Cardiac muscle cell (in vitro differentiated cells and primary cell): ENCODE results near the gene HIVEP3. TPM values are rescaled to one million over a fixed set of nuclear protein-coding genes. Genes with fewer than 3 reads are reported as not detected.

Experiments
- DNase-seq, 2 donors: peaks; one replicate each; pipeline versions ENCODE4 v3.0.0 to v3.0.0-alpha.2; 2010 to 2017; ENCODE audit warnings: low read depth in 1 of 2, low spot score in 1 of 2
- H3K27ac ChIP-seq: fragments of 200-600 bp; sonication (generic); 2 replicates; pipeline ENCODE4 v1.5.1; 2016
- H3K27me3 ChIP-seq: fragments of 200-600 bp; sonication (generic); 2 replicates; pipeline ENCODE4 v1.6.0; 2016; ENCODE audit warnings: control low read depth
- H3K36me3 ChIP-seq: fragments of 200-600 bp; sonication (generic); 2 replicates; pipeline ENCODE4 v1.5.1; 2016; ENCODE audit warnings: control low read depth
- H3K4me1 ChIP-seq: fragments of 200-600 bp; sonication (generic); 2 replicates; pipeline ENCODE4 v1.8.1; 2017; ENCODE audit warnings: low read depth, mild to moderate bottlenecking, mixed run types
- H3K4me3 ChIP-seq: fragments of 200-600 bp; sonication (generic); 2 replicates; pipeline ENCODE4 v1.5.1; 2016; ENCODE audit warnings: mild to moderate bottlenecking
- H3K9me3 ChIP-seq: fragments of 200-600 bp; sonication (generic); 2 replicates; pipeline ENCODE4 v1.5.1; 2017; ENCODE audit warnings: low read depth, mild to moderate bottlenecking, control low read depth
- CTCF ChIP-seq: IDR thresholded peaks from 2 replicates; pipeline ENCODE4 v1.5.1; 2012; ENCODE audit warnings: low read depth, mild to moderate bottlenecking, low read length
- polyA plus RNA-seq: library from polyadenylated mRNA; unstranded; fragments of >200 nt; fragmentation: Nextera tagmentation; extraction: Ambion mirVana; gene quantifications from 2 replicates; pipeline ENCODE4 v1.2.1, GENCODE V29; 2016
- total RNA-seq: library from RNA; depleted of rRNA; stranded (reverse); fragments of >200 nt; gene quantifications from 2 replicates; pipeline ENCODE4 v1.2.3, GENCODE V29; 2016

The HIVEP3 gene
- total and polyA plus RNA-seq, 2 experiments from 2014 or later = 0.42 to 0.62 TPM

GRCh38 chr1:41534181-41535076 is 384.3 kb downstream of the HIVEP3 start:
- no peak for DNase-seq
- peaks cover 53% of the 10 kb centered on the region for H3K4me1 ChIP-seq
- no peaks in the 10 kb centered on the region for H3K27me3 ChIP-seq
- H3K9me3 ChIP-seq = no peaks in the 10 kb centered on the region
- no peak overlapping the region for H3K4me3 ChIP-seq
- H3K27ac ChIP-seq = no peak overlapping the region
- no peak for TF ChIP-seq CTCF
- H3K36me3 ChIP-seq = no peaks in the 10 kb centered on the region

DNA sequence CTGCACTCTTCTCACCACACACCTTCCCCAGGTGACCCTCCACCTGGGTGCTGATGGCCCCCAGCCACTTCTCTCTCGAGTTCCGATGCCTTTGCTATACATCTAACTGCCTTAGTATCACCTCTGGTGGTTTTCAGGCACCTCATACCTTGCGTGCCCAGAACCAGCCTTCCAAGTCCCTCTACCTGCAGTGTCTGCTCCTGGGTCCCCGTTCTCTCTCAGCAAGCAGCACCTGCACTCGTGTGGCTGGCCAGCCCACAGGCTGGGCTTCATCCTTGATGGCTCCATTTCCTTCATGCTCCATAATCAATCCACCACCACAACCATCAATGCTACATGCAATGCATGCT is 385.0 kb downstream of the HIVEP3 start:
- no peak for TF ChIP-seq CTCF
- Histone ChIP-seq H3K4me1 (peaks cover 46% of the 10 kb centered on the region), H3K9me3 (no peaks in the 10 kb centered on the region), H3K27ac (no peak overlapping the region), H3K36me3 (no peaks in the 10 kb centered on the region), H3K27me3 (no peaks in the 10 kb centered on the region), H3K4me3 (no peak overlapping the region)
- DNase-seq = no peak

GRCh38 chr1:41533016-41533730 is 385.5 kb downstream of the HIVEP3 start:
- no peak overlapping the region for H3K4me3 ChIP-seq
- no peaks in the 10 kb centered on the region for H3K36me3 ChIP-seq
- no peak for TF ChIP-seq CTCF
- H3K9me3 ChIP-seq = no peaks in the 10 kb centered on the region
- no peaks in the 10 kb centered on the region for H3K27me3 ChIP-seq
- peak in 1 of 2 donors; percentile 68 for DNase-seq
- peaks cover 41% of the 10 kb centered on the region for H3K4me1 ChIP-seq
- no peak overlapping the region for H3K27ac ChIP-seq

- TF ChIP-seq CTCF = no peak
These were observed 386.3 kb downstream of the HIVEP3 start for GRCh38 chr1:41532206-41532975.

GRCh38 chr1:41530411-41530810 is 388.3 kb downstream of the HIVEP3 start:
- Histone ChIP-seq H3K27ac (no peak overlapping the region), H3K27me3 (no peaks in the 10 kb centered on the region), H3K4me1 (peaks cover 15% of the 10 kb centered on the region), H3K36me3 (no peaks in the 10 kb centered on the region), H3K4me3 (no peak overlapping the region), H3K9me3 (no peaks in the 10 kb centered on the region)
- TF ChIP-seq CTCF = no peak
- DNase-seq = no peak

More at GRCh38 chr1:41532206-41532975, 386.3 kb downstream of the HIVEP3 start:
- H3K27me3 ChIP-seq = no peaks in the 10 kb centered on the region
- H3K9me3 ChIP-seq = no peaks in the 10 kb centered on the region
- no peak overlapping the region for H3K4me3 ChIP-seq
- peaks cover 34% of the 10 kb centered on the region for H3K4me1 ChIP-seq
- H3K36me3 ChIP-seq = no peaks in the 10 kb centered on the region
- no peak overlapping the region for H3K27ac ChIP-seq
- no peak for DNase-seq
